Kasumi-1 (cell line): ENCODE measurements around the gene ATP13A1.
"Not testable (repeated sequence)": the region's sequence is repeated elsewhere in the genome, so short reads cannot be mapped to it uniquely, and the experiment has no call there.

Experiments
- DNase-seq, 2 experiments: peaks; one replicate each; lab custom pipeline; 2025; lab: John Stamatoyannopoulos, UW

ATP13A1 gene

GRCh38 chr19:19619181-19619848, 44.2 kb downstream of the ATP13A1 start:
- DNase-seq: no peak

GRCh38 chr19:19618219-19619051, 45.0 kb downstream of the ATP13A1 start, which contains the start of gene PBX4:
PBX4 (minus strand) TSS chr19:19618687; CDS start chr19:19618629, 58 bp downstream.
- peak; percentile 98 for DNase-seq

- no peak for DNase-seq
Observed at GRCh38 chr19:19615086-19615485, 48.4 kb downstream of the ATP13A1 start.

GRCh38 chr19:19613506-19613905, 50.0 kb downstream of the ATP13A1 start:
- no peak for DNase-seq

GRCh38 chr19:19610376-19611202, 52.9 kb downstream of the ATP13A1 start:
- no peak for DNase-seq

GRCh38 chr19:19606686-19607085, 56.8 kb downstream of the ATP13A1 start:
- not testable (repeated sequence) for DNase-seq

GRCh38 chr19:19606021-19606420, 57.5 kb downstream of the ATP13A1 start:
- no peak for DNase-seq

- DNase-seq: no peak
Observed at GRCh38 chr19:19602713-19603324, 60.7 kb downstream of the ATP13A1 start.

- DNase-seq: no peak
Observed at GRCh38 chr19:19602136-19602712, 61.3 kb downstream of the ATP13A1 start.

GRCh38 chr19:19600793-19601330, 62.6 kb downstream of the ATP13A1 start:
- no peak for DNase-seq

- not testable (repeated sequence) for DNase-seq
Observed at GRCh38 chr19:19598728-19599451, 64.6 kb downstream of the ATP13A1 start.

- DNase-seq: no peak
Observed at GRCh38 chr19:19597809-19598306, 65.6 kb downstream of the ATP13A1 start.
